ENCODE data around the gene SELENOP. TPM values are rescaled to one million over a fixed set of nuclear protein-coding genes. Genes with fewer than 3 reads are reported as not detected.
A peak's percentile ranks its signal among the peaks of the same experiment; 100 is the strongest.

Gene SELENOP
- total and polyA plus RNA-seq, 9 of the 15 experiments (the other 6 are each of a cell fraction or from before 2014, with no cell fraction given), result 3.2 to 6.3 (median 4.5) TPM

GRCh38 chr5:42813533-42813932 is 1.8 kb upstream of the SELENOP start:
- Histone ChIP-seq H3K4me3 (no peak overlapping the region), H3K36me3 (ENCODE audit: control insufficient read depth, insufficient read depth, low read length) (no peaks in the 10 kb centered on the region), H3K9me3 (replicated peaks; ENCODE audit: control insufficient read depth, insufficient read depth, low read depth, low read length) (no peaks in the 10 kb centered on the region), H3K9me1 (ENCODE audit: control insufficient read depth, insufficient read depth, low read length) (no peaks in the 10 kb centered on the region), H3K4me1 (replicated peaks in 1 of 2; ENCODE audit: control insufficient read depth in 2 of 2, insufficient read depth in 2 of 2, low read length in 2 of 2) (no peaks in the 10 kb centered on the region; a peak in 2 of 5 replicates), H3K9ac (ENCODE audit: insufficient read depth in 1 of 2, low read depth in 2 of 2, low read length in 2 of 2) (no peak overlapping the region), H3K27me3 (ENCODE audit: control insufficient read depth in 2 of 2, insufficient read depth in 2 of 2, low read length in 2 of 2) (no peaks in the 10 kb centered on the region), H3K79me2 (ENCODE audit: control insufficient read depth, insufficient read depth, low read length) (no peaks in the 10 kb centered on the region), H3K4me2 (ENCODE audit: insufficient read depth, low read length) (no peak overlapping the region), H3K27ac (ENCODE audit: extremely low read depth, low read depth, low read length) (no peak overlapping the region), H4K20me1 (replicated peaks; ENCODE audit: control insufficient read depth, insufficient read depth, low read length) (no peaks in the 10 kb centered on the region), H2AFZ (ENCODE audit: low read depth, low read length) (peak overlapping the region; percentile 48; the same call in 1 of the 2 replicates)
- POLR2A ChIA-PET, result no interaction called here
- CTCF ChIA-PET (ENCODE audit: low intra/inter-chr PET ratio), result no interaction called here
- intact Hi-C loops (cut with micrococcal nuclease), result no loop called here
- ATAC-seq, result peak; percentile 33
- BruUV-seq (replicated peaks), result no TSS peak
- in situ Hi-C loops (cut with MboI), result no loop called here
- TF ChIP-seq ZNF41 (CRISPR knock-in tag; conservative IDR thresholded peaks at IDR 0.05), result no peak
- TF ChIP-seq TBP (optimal IDR thresholded peaks at IDR 0.05; ENCODE audit: low read depth, low read length), result no peak
- TF ChIP-seq ZFX (CRISPR knock-in tag; IDR thresholded peaks at IDR 0.05), result 0 out of 2 replicates have a peak, but pooled peaks have one; percentile 29
- no peak for FAIRE-seq
- 48% methylated on average over 19 of the region's 19 CpGs for WGBS (ENCODE audit: insufficient coverage, low coverage, missing lambda C conversion rate)
- DNase-seq (ENCODE audit: extremely low read depth in 1 of 4, low spot score in 3 of 4), result no peak

- Histone ChIP-seq H3K4me2 (ENCODE audit: insufficient read depth, low read length) (no peak overlapping the region), H3K27me3 (ENCODE audit: control insufficient read depth in 2 of 2, insufficient read depth in 2 of 2, low read length in 2 of 2) (no peaks in the 10 kb centered on the region), H3K27ac (ENCODE audit: extremely low read depth, low read depth, low read length) (no peak overlapping the region), H3K36me3 (ENCODE audit: control insufficient read depth, insufficient read depth, low read length) (no peaks in the 10 kb centered on the region), H3K79me2 (ENCODE audit: control insufficient read depth, insufficient read depth, low read length) (no peaks in the 10 kb centered on the region), H3K4me1 (replicated peaks in 1 of 2; ENCODE audit: control insufficient read depth in 2 of 2, insufficient read depth in 2 of 2, low read length in 2 of 2) (no peaks in the 10 kb centered on the region; a peak in 2 of 5 replicates), H2AFZ (ENCODE audit: low read depth, low read length) (peak overlapping the region; percentile 78; the same call in 1 of the 2 replicates), H3K9me1 (ENCODE audit: control insufficient read depth, insufficient read depth, low read length) (no peaks in the 10 kb centered on the region), H3K4me3 (no peak overlapping the region), H3K9ac (ENCODE audit: insufficient read depth in 1 of 2, low read depth in 2 of 2, low read length in 2 of 2) (no peak overlapping the region), H3K9me3 (replicated peaks; ENCODE audit: control insufficient read depth, insufficient read depth, low read depth, low read length) (no peaks in the 10 kb centered on the region), H4K20me1 (replicated peaks; ENCODE audit: control insufficient read depth, insufficient read depth, low read length) (no peaks in the 10 kb centered on the region)
- intact Hi-C loops (cut with micrococcal nuclease), result no loop called here
- BruUV-seq (replicated peaks), result no TSS peak
- CTCF ChIA-PET (ENCODE audit: low intra/inter-chr PET ratio), result no interaction called here
- WGBS (ENCODE audit: insufficient coverage, low coverage, missing lambda C conversion rate), result 36% methylated on average over 2 of the region's 2 CpGs
- POLR2A ChIA-PET, result interaction anchor here (1.3 to 3.2 kb wide), 2 partner anchors 11 to 96 kb away, joined by 5 to 17 read pairs; no protein-coding TSS in a partner anchor
- DNase-seq (ENCODE audit: extremely low read depth in 1 of 4, low spot score in 3 of 4) (no peak), ATAC-seq (no peak), FAIRE-seq (no peak)
- in situ Hi-C loops (cut with MboI), result no loop called here
- no peak for TF ChIP-seq ZNF175 (CRISPR knock-in tag; IDR thresholded peaks at IDR 0.05; ENCODE audit: low read depth)
- TF ChIP-seq C11orf30 (IDR thresholded peaks at IDR 0.05; ENCODE audit: low read depth), result no peak
- no peak for TF ChIP-seq EGR1 (conservative IDR thresholded peaks at IDR 0.05)
- TF ChIP-seq ZNF280B (CRISPR knock-in tag; IDR thresholded peaks at IDR 0.05), result no peak
- TF ChIP-seq ARID3A (IDR thresholded peaks at IDR 0.05; ENCODE audit: borderline replicate concordance, low read depth, low read length), result no peak
- TF ChIP-seq ATF1 (CRISPR knock-in tag; IDR thresholded peaks at IDR 0.05), result no peak
- no peak for TF ChIP-seq ATF1 (tag; IDR thresholded peaks at IDR 0.05)
Observed at GRCh38 chr5:42812620-42813019, 928 bp upstream of the SELENOP start.

Data from K562 (cell line).